HG03342 (cell line): ENCODE measurements around the gene ABO.
"Not testable (repeated sequence)": the region's sequence is repeated elsewhere in the genome, so short reads cannot be mapped to it uniquely, and the experiment has no call there.

Experiments
- ATAC-seq: cut with Tn5 transposase; IDR thresholded peaks from one replicate; pipeline ENCODE4 v1.9.1; 2021; ENCODE audit warnings: mild to moderate bottlenecking, moderate library complexity; ENCODE audit not compliant: unreplicated experiment

Gene ABO

GRCh38 chr9:133290751-133291302, 15.8 kb upstream of the ABO start:
- no peak for ATAC-seq

- ATAC-seq = no peak
Observed at GRCh38 chr9:133286523-133286922, 11.5 kb upstream of the ABO start.

GRCh38 chr9:133285252-133285775, 10.3 kb upstream of the ABO start:
- no peak for ATAC-seq

GRCh38 chr9:133284362-133284761, 9.4 kb upstream of the ABO start:
- ATAC-seq = no peak

- not testable (repeated sequence) for ATAC-seq
Observed at GRCh38 chr9:133283255-133284032, 8.4 kb upstream of the ABO start.

GRCh38 chr9:133282464-133283238, 7.7 kb upstream of the ABO start:
- ATAC-seq = no peak

GRCh38 chr9:133280392-133280791, 5.4 kb upstream of the ABO start:
- no peak for ATAC-seq

GRCh38 chr9:133278161-133279114, 3.4 kb upstream of the ABO start:
- no peak for ATAC-seq

- no peak for ATAC-seq
Observed at GRCh38 chr9:133277467-133277866, 2.5 kb upstream of the ABO start.

- no peak for ATAC-seq
Observed at GRCh38 chr9:133276923-133277322, 1.9 kb upstream of the ABO start.

- no peak for ATAC-seq
Observed at GRCh38 chr9:133276001-133276884, 1.2 kb upstream of the ABO start.

GRCh38 chr9:133274236-133275104, 531 bp downstream of the ABO start:
- ATAC-seq = no peak

GRCh38 chr9:133273819-133274218, 1.2 kb downstream of the ABO start:
- ATAC-seq = no peak

- no peak for ATAC-seq
Observed at GRCh38 chr9:133273098-133273497, 1.9 kb downstream of the ABO start.

GRCh38 chr9:133269537-133270362, 5.3 kb downstream of the ABO start:
- ATAC-seq = no peak

- not testable (repeated sequence) for ATAC-seq
Observed at GRCh38 chr9:133269136-133269535, 5.9 kb downstream of the ABO start.

GRCh38 chr9:133268335-133269056, 6.5 kb downstream of the ABO start:
- ATAC-seq = no peak
